ENCODE results near the gene HIF3A. TPM values are rescaled to one million over a fixed set of nuclear protein-coding genes. Genes with fewer than 3 reads are reported as not detected.
"Not testable (repeated sequence)": the region's sequence is repeated elsewhere in the genome, so short reads cannot be mapped to it uniquely, and the experiment has no call there.

The HIF3A gene
- not detected for total RNA-seq

DNA sequence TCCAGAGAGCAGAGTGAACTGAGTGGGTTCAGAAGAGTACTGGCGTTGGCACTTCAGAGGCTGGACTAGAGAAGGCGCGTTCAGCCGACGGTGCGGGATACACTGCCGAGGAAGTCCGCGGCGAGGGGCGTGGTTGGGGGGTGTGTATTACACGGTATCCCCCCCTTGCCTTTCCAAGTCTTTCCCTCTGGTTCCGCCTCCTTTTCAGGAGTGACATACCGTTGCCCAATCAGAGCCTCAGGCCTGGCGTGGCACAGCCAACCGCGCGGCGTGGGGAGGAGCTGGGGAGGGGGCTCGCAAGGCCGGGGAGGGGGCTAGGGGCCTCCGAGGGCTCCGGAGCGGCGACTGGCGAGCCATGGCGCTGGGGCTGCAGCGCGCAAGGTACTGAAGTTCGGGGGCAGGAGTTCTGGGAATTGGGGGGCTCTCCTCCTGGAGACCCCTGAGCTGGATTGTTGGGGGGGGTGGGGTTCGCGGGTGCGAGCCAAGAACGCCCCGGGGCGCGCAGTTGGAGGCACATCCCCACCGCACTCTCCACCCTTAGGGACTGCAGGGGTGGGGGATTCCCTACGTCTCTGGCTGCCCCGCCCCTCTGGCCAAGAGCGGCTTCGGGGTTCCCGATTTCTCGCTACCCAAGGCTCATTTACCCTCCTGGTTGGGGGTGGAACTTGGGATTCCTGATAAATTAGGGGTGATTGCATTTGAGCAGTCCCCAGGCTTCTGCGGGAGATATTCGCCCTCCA is at the start of gene HIF3A:
Gene HIF3A, plus strand, starts transcription at position 321 of the 740 bp plus-strand sequence. Its CDS starts 35 bp downstream, at position 356.
- Mint-ChIP-seq H3K36me3 (ENCODE audit: low read depth) (no peaks in the 10 kb centered on the region), H3K9me3 (ENCODE audit: insufficient read depth) (no peaks in the 10 kb centered on the region), H3K4me1 (ENCODE audit: low read depth) (no peaks in the 10 kb centered on the region), H3K27me3 (ENCODE audit: low read depth) (peaks cover 19% of the 10 kb centered on the region), H3K27ac (no peak within 1 kb of the TSS), H3K4me3 (no peak within 1 kb of the TSS)
- ATAC-seq (no peak), DNase-seq (no peak)
- POLR2A ChIA-PET, result no interaction called here
- CTCF ChIA-PET, result interaction anchor here (1.4 kb wide), 1 partner anchor 15 kb away, joined by 5 read pairs; no protein-coding TSS in a partner anchor

DNA sequence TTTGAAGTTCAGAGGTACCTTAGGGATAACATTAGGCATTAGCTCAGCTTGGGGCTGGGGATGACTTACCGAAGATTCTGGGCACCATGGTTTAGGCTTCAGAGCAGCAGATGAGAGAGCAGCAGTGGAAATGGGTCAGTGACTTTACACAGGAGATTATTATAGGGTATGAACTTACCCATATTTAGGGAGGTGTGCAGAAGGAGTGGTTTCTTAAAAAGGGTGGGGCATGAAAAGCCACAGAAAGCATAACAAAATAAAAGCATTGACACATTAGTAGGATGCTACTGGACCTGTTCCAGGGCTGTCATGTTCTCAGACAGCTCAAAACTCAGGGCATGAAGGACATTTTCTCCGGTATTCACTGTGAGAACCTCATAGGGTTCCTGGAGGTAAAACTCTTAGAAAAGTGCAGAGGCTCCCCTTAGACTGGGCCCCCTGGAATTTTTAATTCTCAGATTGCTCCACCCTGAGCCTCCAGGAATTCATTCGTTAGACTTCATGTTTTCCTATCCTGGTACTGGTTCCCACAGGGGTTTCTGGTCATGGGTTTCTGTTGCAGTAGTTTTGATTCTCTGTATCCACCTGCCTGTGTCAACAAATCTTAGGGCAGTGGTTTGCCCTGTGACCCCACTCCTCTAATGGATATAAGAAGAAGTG is 46.6 kb upstream of the HIF3A start:
- Mint-ChIP-seq H3K4me3 (no peak overlapping the region), H3K4me1 (ENCODE audit: low read depth) (peaks cover 6% of the 10 kb centered on the region)

DNA sequence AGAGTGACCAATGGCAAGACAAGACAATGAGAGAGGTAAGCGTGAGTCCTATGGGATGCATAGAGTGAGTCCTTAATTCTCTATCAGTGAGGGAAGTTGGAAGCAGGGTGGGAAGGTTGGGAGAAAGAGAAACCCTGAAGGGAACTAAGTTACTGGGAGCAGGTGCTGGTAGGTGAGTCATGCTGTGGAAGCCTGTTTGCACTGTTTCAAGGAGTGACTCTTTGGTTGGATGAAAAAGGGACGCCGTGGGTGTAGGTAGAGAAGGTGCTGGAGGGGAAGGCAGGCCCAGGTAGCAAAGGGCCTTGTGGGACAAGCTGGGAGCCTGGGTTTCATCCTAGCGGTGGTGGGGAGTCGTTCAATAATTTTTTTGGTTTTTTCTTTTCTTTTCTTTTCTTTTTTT is 45.4 kb upstream of the HIF3A start:
- CTCF ChIA-PET, result no interaction called here
- H3K36me3 Mint-ChIP-seq (ENCODE audit: low read depth), result no peaks in the 10 kb centered on the region

More for the DNA sequence above, 46.6 kb upstream of the HIF3A start:
- CTCF ChIA-PET, result no interaction called here
- no peaks in the 10 kb centered on the region for H3K36me3 Mint-ChIP-seq (ENCODE audit: low read depth)
- H3K9me3 Mint-ChIP-seq (ENCODE audit: insufficient read depth), result no peaks in the 10 kb centered on the region
- H3K27ac Mint-ChIP-seq, result no peak overlapping the region
- POLR2A ChIA-PET, result no interaction called here
- DNase-seq, result no peak
- peaks cover 56% of the 10 kb centered on the region for H3K27me3 Mint-ChIP-seq (ENCODE audit: low read depth)
- no peak for ATAC-seq

DNA sequence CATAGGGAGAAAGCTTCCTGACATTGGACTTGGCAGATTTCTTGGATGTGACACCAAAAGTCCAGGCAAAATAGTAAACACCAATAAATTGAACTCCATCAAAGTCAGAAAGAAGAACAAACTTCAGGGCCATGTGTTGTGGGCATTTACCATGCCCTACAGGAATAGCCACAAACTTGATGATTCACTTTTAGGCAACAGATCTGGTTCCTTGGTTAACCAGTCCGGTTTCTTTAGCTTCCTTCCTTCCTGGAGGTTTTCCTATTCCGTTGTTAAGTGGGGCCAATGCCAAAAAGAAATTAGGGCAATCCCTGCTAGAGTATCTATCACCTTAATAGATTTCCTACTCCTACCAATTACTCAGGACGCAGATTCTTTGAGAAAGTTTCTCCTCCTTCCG is 42.1 kb upstream of the HIF3A start:
- DNase-seq, result no peak
- no peak overlapping the region for H3K27ac Mint-ChIP-seq
- ATAC-seq, result no peak
- ChIA-PET POLR2A (no interaction called here), CTCF (interaction anchor here (1.4 kb wide), 2 partner anchors 10 to 214 kb away, joined by 3 to 4 read pairs; partner anchors contain the start of gene IGFL4)
- H3K27me3 Mint-ChIP-seq (ENCODE audit: low read depth), result peaks cover 52% of the 10 kb centered on the region
- H3K4me1 Mint-ChIP-seq (ENCODE audit: low read depth), result peaks cover 6% of the 10 kb centered on the region
- H3K4me3 Mint-ChIP-seq, result no peak overlapping the region
- no peaks in the 10 kb centered on the region for H3K36me3 Mint-ChIP-seq (ENCODE audit: low read depth)
- H3K9me3 Mint-ChIP-seq (ENCODE audit: insufficient read depth), result no peaks in the 10 kb centered on the region

More for the DNA sequence above, 45.4 kb upstream of the HIF3A start:
- Mint-ChIP-seq H3K27me3 (ENCODE audit: low read depth) (peaks cover 55% of the 10 kb centered on the region), H3K4me1 (ENCODE audit: low read depth) (peaks cover 6% of the 10 kb centered on the region), H3K4me3 (no peak overlapping the region), H3K9me3 (ENCODE audit: insufficient read depth) (no peaks in the 10 kb centered on the region), H3K27ac (no peak overlapping the region)
- ATAC-seq, result no peak
- POLR2A ChIA-PET, result interaction anchor here (0.6 kb wide), 1 partner anchor 481 kb away, joined by 4 read pairs; no protein-coding TSS in a partner anchor
- DNase-seq, result no peak

DNA sequence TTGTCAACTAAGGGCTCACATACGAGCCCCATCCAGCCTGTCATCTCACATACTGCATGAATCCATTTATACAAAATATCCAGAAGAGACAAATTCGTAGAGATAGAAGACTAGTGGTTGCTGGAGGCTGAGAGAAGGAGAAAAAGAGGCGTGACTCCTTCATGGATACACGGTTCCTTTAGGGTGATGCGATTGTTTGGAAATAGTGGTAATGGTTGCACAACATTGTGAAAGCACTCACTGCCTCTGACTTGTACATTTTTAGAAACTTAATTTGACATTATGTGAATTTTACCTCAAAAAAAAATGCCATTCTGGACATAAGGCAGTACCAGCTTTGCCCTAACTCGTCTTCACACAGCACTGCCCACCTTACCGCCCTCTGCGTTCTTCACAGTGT is 40.0 kb upstream of the HIF3A start:
- H3K4me1 Mint-ChIP-seq (ENCODE audit: low read depth), result peaks cover 6% of the 10 kb centered on the region
- H3K9me3 Mint-ChIP-seq (ENCODE audit: insufficient read depth), result no peaks in the 10 kb centered on the region
- no peak overlapping the region for H3K4me3 Mint-ChIP-seq
- ChIA-PET CTCF (no interaction called here), POLR2A (no interaction called here)
- H3K27ac Mint-ChIP-seq, result no peak overlapping the region
- H3K36me3 Mint-ChIP-seq (ENCODE audit: low read depth), result no peaks in the 10 kb centered on the region
- DNase-seq (no peak), ATAC-seq (no peak)
- H3K27me3 Mint-ChIP-seq (ENCODE audit: low read depth), result peaks cover 49% of the 10 kb centered on the region

DNA sequence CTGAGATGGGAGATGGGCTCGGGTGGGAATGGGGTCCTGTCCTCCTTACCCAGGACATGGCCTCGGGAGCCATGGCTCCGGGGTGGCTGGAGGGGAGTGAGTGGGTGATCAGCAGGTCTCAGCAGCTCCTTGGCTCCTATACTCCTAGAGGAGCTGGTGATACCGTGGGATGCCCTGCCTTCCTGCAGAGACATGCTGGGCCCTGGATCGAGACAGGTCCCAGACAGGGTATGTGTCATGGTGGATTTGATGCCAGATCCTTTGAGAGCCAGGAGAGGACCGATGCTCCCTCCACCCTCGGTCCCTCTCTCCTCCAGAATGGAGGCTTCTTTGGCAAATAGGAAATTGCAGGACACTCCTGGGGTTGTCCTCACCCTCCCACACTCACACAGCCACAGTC is 35.3 kb upstream of the HIF3A start:
- ATAC-seq; H3K9me3 Mint-ChIP-seq (ENCODE audit: insufficient read depth); H3K4me3 Mint-ChIP-seq; DNase-seq; H3K27ac Mint-ChIP-seq; POLR2A ChIA-PET; H3K36me3 Mint-ChIP-seq (ENCODE audit: low read depth): not testable (repeated sequence)
- CTCF ChIA-PET, result interaction anchor here (5.0 kb wide), 1 partner anchor 234 kb away, joined by 72 read pairs; no protein-coding TSS in a partner anchor
- H3K4me1 Mint-ChIP-seq (ENCODE audit: low read depth), result peaks cover 18% of the 10 kb centered on the region
- peaks cover 51% of the 10 kb centered on the region for H3K27me3 Mint-ChIP-seq (ENCODE audit: low read depth)

DNA sequence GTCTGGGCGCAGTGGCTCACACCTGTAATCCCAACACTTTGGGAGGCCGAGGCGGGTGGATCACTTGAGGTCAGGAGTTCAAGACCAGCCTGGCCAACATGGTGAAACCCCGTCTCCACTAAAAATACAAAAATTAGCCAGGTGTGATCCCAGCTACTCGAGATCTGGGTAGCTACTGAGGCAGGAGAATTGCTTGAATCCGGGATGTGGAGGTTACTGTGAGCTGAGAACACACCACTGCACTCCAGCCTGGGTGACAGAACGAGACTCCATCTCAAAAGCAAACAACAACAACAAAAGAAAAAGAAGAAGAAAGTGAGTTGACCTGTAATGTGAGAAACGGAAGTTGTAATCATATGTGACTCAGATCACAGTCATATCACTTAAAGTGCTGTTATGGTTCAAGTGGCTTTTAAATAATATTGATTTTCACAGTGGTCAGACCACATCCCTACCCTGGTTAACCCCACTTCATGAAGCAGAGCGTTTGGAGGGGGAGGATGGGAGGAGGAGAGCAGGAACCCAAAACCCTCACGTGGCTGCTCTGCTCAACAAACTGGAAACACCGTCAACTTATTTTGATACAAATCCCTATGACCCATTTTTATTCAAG is 34.1 kb upstream of the HIF3A start:
- H3K27ac Mint-ChIP-seq, result peak overlapping the region; percentile 65
- POLR2A ChIA-PET; H3K9me3 Mint-ChIP-seq (ENCODE audit: insufficient read depth); H3K36me3 Mint-ChIP-seq (ENCODE audit: low read depth): not testable (repeated sequence)
- ATAC-seq, result peak; percentile 83
- H3K4me1 Mint-ChIP-seq (ENCODE audit: low read depth), result peaks cover 18% of the 10 kb centered on the region
- H3K4me3 Mint-ChIP-seq, result peak overlapping the region; percentile 54
- DNase-seq, result peak; percentile 89
- peaks cover 50% of the 10 kb centered on the region for H3K27me3 Mint-ChIP-seq (ENCODE audit: low read depth)
- CTCF ChIA-PET, result interaction anchor here (3.5 to 5.0 kb wide), 2 partner anchors 183 to 235 kb away, joined by 19 to 72 read pairs; no protein-coding TSS in a partner anchor

DNA sequence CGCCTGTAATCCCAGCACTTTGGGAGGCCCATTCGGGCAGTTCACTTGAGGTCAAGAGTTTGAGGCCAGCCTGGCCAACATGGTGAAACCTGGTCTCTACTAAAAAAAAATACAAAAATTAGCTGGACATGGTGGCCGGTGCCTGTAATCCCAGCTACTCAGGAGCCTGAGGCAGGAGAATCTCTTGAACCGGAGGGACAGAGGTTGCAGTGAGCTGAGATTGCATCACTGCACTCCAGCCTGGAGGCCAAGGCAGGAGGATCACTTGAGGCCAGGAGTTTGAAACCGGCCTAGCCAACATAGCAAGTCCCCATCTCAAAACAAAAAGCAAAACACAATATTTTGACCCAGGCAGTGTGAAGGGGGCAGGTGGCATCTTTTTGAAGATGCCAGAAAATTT is 32.0 kb upstream of the HIF3A start:
- H3K4me3 Mint-ChIP-seq; DNase-seq; H3K27ac Mint-ChIP-seq; H3K9me3 Mint-ChIP-seq (ENCODE audit: insufficient read depth); ATAC-seq; H3K36me3 Mint-ChIP-seq (ENCODE audit: low read depth); POLR2A ChIA-PET: not testable (repeated sequence)
- Mint-ChIP-seq H3K27me3 (ENCODE audit: low read depth) (peaks cover 48% of the 10 kb centered on the region), H3K4me1 (ENCODE audit: low read depth) (peaks cover 18% of the 10 kb centered on the region)
- CTCF ChIA-PET, result interaction anchor here (0.7 to 5.0 kb wide), 20 partner anchors 10 to 447 kb away, joined by 3 to 72 read pairs (median 3); no protein-coding TSS in a partner anchor

DNA sequence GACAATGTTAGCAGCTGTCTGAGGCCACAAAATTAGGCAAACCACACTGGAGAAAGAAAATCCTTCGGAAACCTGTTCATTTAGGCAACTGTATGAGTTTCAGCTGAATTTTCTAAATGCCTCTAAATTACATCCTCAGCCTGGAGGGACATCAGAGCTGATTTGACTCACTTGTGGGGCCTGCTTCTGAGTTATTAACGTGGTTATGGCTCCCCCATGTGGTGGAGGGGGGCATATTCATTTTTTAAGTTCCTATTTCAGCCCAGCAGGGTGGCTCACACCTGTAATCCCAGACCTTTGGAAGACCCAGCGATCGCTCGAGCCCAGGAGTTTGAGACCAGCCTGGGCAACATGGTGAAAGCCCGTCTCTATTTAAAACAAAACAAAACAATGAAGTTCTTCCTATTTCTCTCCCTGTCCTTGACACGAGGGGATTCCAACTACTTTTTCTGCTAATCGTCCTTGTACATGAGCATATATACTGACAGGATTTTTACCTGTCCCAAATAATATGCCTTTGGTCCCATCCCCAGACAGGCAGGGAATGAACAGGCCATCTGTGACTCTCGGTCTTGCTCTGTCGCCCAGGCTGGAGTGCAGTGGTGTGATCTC is 31.5 kb upstream of the HIF3A start:
- peaks cover 18% of the 10 kb centered on the region for H3K4me1 Mint-ChIP-seq (ENCODE audit: low read depth)
- peak; percentile 73 for ATAC-seq
- H3K9me3 Mint-ChIP-seq (ENCODE audit: insufficient read depth), result no peaks in the 10 kb centered on the region
- peaks cover 1% of the 10 kb centered on the region for H3K36me3 Mint-ChIP-seq (ENCODE audit: low read depth)
- peak; percentile 85 for DNase-seq
- ChIA-PET POLR2A (no interaction called here), CTCF (interaction anchor here (0.6 to 5.0 kb wide), 23 partner anchors 11 to 448 kb away, joined by 3 to 72 read pairs (median 3); no protein-coding TSS in a partner anchor)
- peak overlapping the region; percentile 17 for H3K27ac Mint-ChIP-seq
- no peak overlapping the region for H3K4me3 Mint-ChIP-seq
- H3K27me3 Mint-ChIP-seq (ENCODE audit: low read depth), result peaks cover 49% of the 10 kb centered on the region

DNA sequence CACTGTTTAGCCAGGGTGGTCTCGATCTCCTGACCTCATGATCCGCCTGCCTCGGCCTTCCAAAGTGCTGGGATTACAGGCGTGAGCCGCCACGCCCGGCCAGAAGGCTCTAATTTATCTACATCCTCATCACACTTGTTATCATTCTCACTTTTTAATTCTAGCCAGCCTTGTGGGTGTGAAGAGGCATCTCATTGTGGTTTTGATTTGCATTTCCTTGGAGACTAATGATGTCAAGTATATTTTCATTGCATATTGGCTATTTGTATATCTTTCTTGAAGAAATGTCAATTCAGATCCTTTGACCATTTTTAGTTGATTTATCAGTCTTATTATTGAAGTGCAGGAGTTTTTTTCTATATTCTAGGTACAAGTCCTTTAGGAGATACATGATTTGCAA is 27.7 kb upstream of the HIF3A start:
- peaks cover 4% of the 10 kb centered on the region for H3K4me1 Mint-ChIP-seq (ENCODE audit: low read depth)
- ChIA-PET POLR2A (no interaction called here), CTCF (interaction anchor here (1.1 to 2.5 kb wide), 3 partner anchors 11 to 252 kb away, joined by 3 to 17 read pairs (median 5); no protein-coding TSS in a partner anchor)
- no peaks in the 10 kb centered on the region for H3K9me3 Mint-ChIP-seq (ENCODE audit: insufficient read depth)
- no peak for DNase-seq
- no peak for ATAC-seq
- H3K27ac Mint-ChIP-seq, result no peak overlapping the region
- H3K4me3 Mint-ChIP-seq, result no peak overlapping the region
- peaks cover 49% of the 10 kb centered on the region for H3K27me3 Mint-ChIP-seq (ENCODE audit: low read depth)
- no peaks in the 10 kb centered on the region for H3K36me3 Mint-ChIP-seq (ENCODE audit: low read depth)

DNA sequence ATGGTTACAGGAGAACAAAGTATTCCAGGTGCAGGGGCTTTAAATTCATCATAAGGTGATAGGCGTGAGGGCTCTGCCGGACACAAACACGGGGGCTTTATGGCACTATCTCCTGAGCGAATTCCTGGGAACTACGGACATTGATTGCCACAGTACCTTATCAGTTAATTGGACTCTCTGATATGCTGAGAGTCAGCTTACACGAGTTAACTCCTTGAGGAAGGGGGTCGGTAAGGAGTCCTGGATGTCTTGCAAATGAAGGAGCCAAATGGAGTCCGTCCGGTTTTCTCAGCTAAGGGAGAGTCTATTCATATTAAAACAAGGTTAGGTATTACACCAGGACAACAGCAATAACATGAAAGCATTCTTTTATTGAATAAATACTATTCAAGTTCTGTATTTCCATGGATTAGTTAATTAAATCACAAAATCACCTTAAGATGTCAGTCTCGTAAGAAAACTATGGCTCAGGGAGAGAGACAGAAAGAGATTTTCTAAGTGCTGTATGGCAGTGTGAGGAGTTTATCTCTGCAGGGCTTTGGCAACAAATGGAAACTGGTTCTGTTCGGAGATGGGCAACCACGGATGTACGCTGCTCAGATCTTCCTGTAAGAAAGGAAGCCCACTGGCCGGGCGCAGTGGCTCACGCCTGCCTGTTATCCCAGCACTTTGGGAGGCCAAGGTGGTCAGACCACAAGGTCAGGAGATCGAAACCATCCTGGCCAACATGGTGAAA is 26.2 kb upstream of the HIF3A start:
- CTCF ChIA-PET, result no interaction called here
- Mint-ChIP-seq H3K27me3 (ENCODE audit: low read depth) (peaks cover 41% of the 10 kb centered on the region), H3K27ac (no peak overlapping the region), H3K4me1 (ENCODE audit: low read depth) (no peaks in the 10 kb centered on the region), H3K4me3 (no peak overlapping the region), H3K9me3 (ENCODE audit: insufficient read depth) (no peaks in the 10 kb centered on the region), H3K36me3 (ENCODE audit: low read depth) (no peaks in the 10 kb centered on the region)
- POLR2A ChIA-PET, result no interaction called here
- ATAC-seq, result no peak
- DNase-seq, result no peak

All from activated CD8-positive, alpha-beta T cell treated with anti-CD3 and anti-CD28 coated beads, Interleukin-2, amount 10 ng/mL, durations not matched to agents 7 days and 5 days (primary cell).